Lung (tissue), 12 donors: ENCODE data around the gene KCNH8. TPM values are rescaled to one million over a fixed set of nuclear protein-coding genes. Genes with fewer than 3 reads are reported as not detected.

Experiments
- ATAC-seq: fragments of 200-7000 bp; cut with Tn5 transposase; one replicate; pipeline ENCODE4 v1.9.1; 2020; ENCODE audit warnings: moderate number of reproducible peaks; ENCODE audit not compliant: insufficient read depth, low FRiP score
- DNase-seq, 3 donors: peaks; one replicate each; pipeline ENCODE4 v3.0.0-alpha.2; 2013 to 2017
- H3K27ac ChIP-seq, 2 donors: one replicate each; pipeline ENCODE4 v1.5.1; 2013; ENCODE audit warnings: mild to moderate bottlenecking in 2 of 2, moderate library complexity in 2 of 2, control low read depth in 1 of 2, inconsistent platforms in 1 of 2, low read depth in 1 of 2, low read length in 1 of 2
- H3K27me3 ChIP-seq, 3 donors: one replicate each; pipeline ENCODE4 v1.5.1; 2013; ENCODE audit warnings: low read length in 2 of 3; ENCODE audit not compliant: control insufficient read depth in 3 of 3, insufficient read depth in 3 of 3
- H3K36me3 ChIP-seq, 4 donors: one replicate each; pipeline ENCODE4 v1.5.1; 2013; ENCODE audit warnings: low read length in 4 of 4, mild to moderate bottlenecking in 1 of 4, moderate library complexity in 1 of 4; ENCODE audit not compliant: control insufficient read depth in 4 of 4, insufficient read depth in 4 of 4
- H3K4me1 ChIP-seq, 5 donors: one replicate each; pipeline ENCODE4 v1.5.1; 2013; ENCODE audit warnings: low read length in 5 of 5, mild to moderate bottlenecking in 2 of 5, moderate library complexity in 1 of 5; ENCODE audit not compliant: control insufficient read depth in 5 of 5, insufficient read depth in 5 of 5
- H3K4me3 ChIP-seq: one replicate; pipeline ENCODE4 v1.5.1; 2013; ENCODE audit warnings: mild to moderate bottlenecking, control low read depth, moderate library complexity
- H3K9ac ChIP-seq, 2 donors: one replicate each; pipeline ENCODE4 v1.5.1; 2013; ENCODE audit warnings: low read length in 2 of 2, control low read depth in 1 of 2; ENCODE audit not compliant: insufficient read depth in 1 of 2
- H3K9me3 ChIP-seq, 4 donors: one replicate each; pipeline ENCODE4 v1.5.1; 2013; ENCODE audit warnings: low read length in 3 of 4, mild to moderate bottlenecking in 1 of 4, moderate library complexity in 1 of 4; ENCODE audit not compliant: control insufficient read depth in 4 of 4, insufficient read depth in 3 of 4
- CTCF ChIP-seq: IDR thresholded peaks from 2 replicates; pipeline ENCODE4 v1.5.1; 2012; ENCODE audit warnings: mild to moderate bottlenecking; ENCODE audit errors: control extremely low read depth, extremely low read depth
- WGBS, 2 donors: extraction: QIAGEN DNeasy Blood & Tissue Kit; methylation state at CpG; one replicate each; pipeline ENCODE4 v1.1.7; 2013; 5-methylcytosine and 5-hydroxymethylcytosine counted together
- polyA plus RNA-seq, 2 donors: library from polyadenylated mRNA; stranded (reverse); fragments of 200-250 nt; gene quantifications; one replicate each; pipeline ENCODE4 v1.2.1, GENCODE V29; 2013
- total RNA-seq, 2 donors: library from RNA; depleted of rRNA in 1 of 2; stranded (reverse); fragments of >200 nt in 1 of 2; gene quantifications; one replicate each; pipeline ENCODE4 v1.2.1, GENCODE V29; 2014 to 2021
- donor health status: control.
- donor health status: control.
- donor health status: Bipolar disorder and iron deficiency.
- donor health status: healthy.
- donor health status: DM: yes; HTN: yes; CAD: no.

KCNH8 gene
- total and polyA plus RNA-seq, 4 donors = 0.06 to 0.94 (median 0.15) TPM

DNA sequence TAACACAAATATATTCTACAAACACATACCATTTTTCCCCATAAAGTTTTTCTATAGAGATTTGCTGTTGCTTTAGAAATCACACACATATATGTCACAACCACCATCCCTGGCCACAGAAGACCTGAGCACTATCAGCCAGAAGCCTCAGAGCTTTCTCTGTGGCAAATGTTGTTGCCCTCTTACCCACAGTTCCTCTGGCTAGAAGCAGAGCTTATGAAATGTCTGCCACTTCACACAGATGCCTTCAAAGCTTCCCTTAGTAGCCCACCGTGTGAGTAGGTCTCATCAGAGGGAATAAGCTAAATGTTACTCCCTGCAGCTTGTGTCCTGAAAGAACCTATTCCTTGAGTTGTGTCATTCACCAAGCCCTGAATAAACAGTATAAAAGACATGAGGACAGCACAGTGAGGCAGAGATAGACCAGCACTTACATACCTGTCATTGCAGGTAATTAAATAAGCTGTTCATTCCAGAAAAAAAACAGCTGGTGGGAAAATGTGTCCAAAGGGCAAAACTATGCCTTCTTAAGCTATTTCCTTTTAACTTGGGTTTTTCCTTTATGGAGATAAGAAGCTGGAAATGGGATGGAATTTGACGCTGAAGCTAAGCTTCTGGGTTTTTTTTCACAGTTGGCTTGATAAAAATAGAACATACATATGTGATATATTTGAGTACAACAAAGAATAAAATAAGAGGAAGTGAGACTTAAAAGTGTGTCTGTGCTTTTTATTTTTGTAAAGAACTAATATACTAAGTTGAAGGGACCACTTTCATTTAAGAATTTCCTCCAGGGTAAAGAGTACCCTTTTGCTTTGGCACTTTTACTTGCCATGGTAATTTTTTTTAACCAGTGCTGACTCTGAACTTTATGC is 391.4 kb downstream of the KCNH8 start:
- DNase-seq = no peak

DNA sequence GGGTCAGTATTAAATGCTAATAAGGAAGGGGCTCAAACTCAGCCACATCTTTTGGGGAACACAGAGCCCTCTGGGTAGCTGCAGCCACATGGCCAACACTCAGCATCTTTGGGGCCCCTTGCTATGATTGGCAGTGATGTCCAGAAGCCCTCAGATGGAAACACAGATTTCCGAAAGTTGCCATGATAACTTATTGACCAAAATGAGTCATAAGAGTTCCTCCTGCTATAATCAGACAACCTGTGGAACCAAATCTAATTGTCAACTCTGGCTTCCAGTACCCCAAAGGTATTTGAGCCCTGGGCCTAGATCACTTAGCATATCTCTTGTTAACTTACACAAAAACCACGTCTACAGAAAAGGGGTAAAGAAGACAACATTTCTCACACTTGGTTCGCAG is 392.2 kb downstream of the KCNH8 start:
- no peaks in the 10 kb centered on the region for H3K27me3 ChIP-seq
- ATAC-seq (no peak), DNase-seq (no peak)
- peaks cover 0 to 2% (median 0%) of the 10 kb centered on the region in 4 donors for H3K9me3 ChIP-seq
- H3K9ac ChIP-seq = no peak overlapping the region
- TF ChIP-seq CTCF = no peak
- H3K4me1 ChIP-seq = no peaks in the 10 kb centered on the region
- no peak overlapping the region for H3K27ac ChIP-seq
- 80 to 87% methylated on average over 3 of the region's 3 CpGs for WGBS, 2 donors
- H3K36me3 ChIP-seq = no peaks in the 10 kb centered on the region
- H3K4me3 ChIP-seq = no peak overlapping the region

More for the DNA sequence above, 391.4 kb downstream of the KCNH8 start:
- Histone ChIP-seq H3K9me3 (peaks cover 0 to 2% (median 0%) of the 10 kb centered on the region in 4 donors), H3K4me1 (no peaks in the 10 kb centered on the region), H3K36me3 (no peaks in the 10 kb centered on the region), H3K27ac (no peak overlapping the region), H3K9ac (no peak overlapping the region), H3K27me3 (no peaks in the 10 kb centered on the region), H3K4me3 (no peak overlapping the region)
- 12 to 28% methylated on average over 2 of the region's 2 CpGs for WGBS, 2 donors
- no peak for TF ChIP-seq CTCF
- no peak for ATAC-seq

- Histone ChIP-seq H3K4me1 (no peaks in the 10 kb centered on the region), H3K9ac (no peak overlapping the region), H3K27ac (no peak overlapping the region), H3K36me3 (no peaks in the 10 kb centered on the region), H3K27me3 (no peaks in the 10 kb centered on the region), H3K4me3 (no peak overlapping the region), H3K9me3 (peaks cover 0 to 2% (median 0%) of the 10 kb centered on the region in 4 donors)
- 79 to 98% methylated on average over 2 of the region's 2 CpGs for WGBS, 2 donors
- DNase-seq (no peak), ATAC-seq (no peak)
- TF ChIP-seq CTCF = no peak
Observed at GRCh38 chr3:19541284-19541683, 393.0 kb downstream of the KCNH8 start.
